Panc1 (cell line): ENCODE results near the gene HRCT1.

Experiments used
- POLR2AphosphoS5 ChIP-seq: IDR thresholded peaks from 2 replicates; pipeline ENCODE4 v1.6.1; 2012; ENCODE audit warnings: mild to moderate bottlenecking, low read depth, low read length, moderate library complexity
- TF ChIP-seq, protein P1 (sequence below): fragments of 450-650 bp; IDR thresholded peaks from 2 replicates; pipeline ENCODE4 v1.5.1; 2017; ENCODE audit warnings: mild to moderate bottlenecking
- TF ChIP-seq, protein P2 (sequence below), 2 experiments: IDR thresholded peaks; 2 replicates each; pipeline ENCODE4 v1.6.1; 2011 to 2012; ENCODE audit warnings: low read depth in 2 of 2, control low read depth in 1 of 2, low read length in 1 of 2, mild to moderate bottlenecking in 1 of 2, moderate library complexity in 1 of 2; ENCODE audit not compliant: insufficient read depth in 1 of 2

DNA sequence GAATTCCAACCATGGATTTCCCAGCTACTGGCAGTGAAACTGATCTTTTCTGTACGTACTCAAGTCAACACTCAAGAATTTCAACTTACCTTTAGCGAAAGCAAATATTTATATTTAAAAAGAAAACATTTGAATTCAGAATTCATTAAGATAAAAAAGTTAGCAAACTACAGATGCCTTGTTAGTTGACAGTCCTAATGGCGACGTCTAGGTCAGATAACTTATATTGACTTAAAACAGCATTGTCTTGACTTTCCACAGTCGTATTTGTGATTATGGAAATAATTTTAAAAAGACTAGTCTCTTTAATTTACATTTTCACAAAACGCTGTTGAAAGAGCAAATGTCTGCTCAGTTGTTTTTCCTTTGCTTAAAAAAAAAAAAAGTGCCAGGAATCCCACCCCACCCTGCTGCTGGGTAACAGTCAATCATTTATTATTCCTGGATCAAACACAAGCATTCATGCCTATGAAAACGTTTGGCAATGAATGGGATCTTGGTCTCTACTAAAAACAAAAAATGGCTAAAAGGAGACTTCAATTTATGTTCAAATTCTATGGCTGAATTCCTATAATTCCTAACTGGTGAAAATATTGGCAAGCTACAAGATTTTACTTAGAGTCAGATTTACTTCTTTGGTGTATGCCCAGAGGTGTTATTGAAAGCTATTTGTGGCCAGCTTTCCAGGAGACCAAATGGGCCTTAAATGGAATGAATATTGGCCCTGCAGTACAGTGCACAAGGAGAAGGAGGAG is 29.9 kb downstream of the HRCT1 start:
- TF ChIP-seq, protein P1, sequence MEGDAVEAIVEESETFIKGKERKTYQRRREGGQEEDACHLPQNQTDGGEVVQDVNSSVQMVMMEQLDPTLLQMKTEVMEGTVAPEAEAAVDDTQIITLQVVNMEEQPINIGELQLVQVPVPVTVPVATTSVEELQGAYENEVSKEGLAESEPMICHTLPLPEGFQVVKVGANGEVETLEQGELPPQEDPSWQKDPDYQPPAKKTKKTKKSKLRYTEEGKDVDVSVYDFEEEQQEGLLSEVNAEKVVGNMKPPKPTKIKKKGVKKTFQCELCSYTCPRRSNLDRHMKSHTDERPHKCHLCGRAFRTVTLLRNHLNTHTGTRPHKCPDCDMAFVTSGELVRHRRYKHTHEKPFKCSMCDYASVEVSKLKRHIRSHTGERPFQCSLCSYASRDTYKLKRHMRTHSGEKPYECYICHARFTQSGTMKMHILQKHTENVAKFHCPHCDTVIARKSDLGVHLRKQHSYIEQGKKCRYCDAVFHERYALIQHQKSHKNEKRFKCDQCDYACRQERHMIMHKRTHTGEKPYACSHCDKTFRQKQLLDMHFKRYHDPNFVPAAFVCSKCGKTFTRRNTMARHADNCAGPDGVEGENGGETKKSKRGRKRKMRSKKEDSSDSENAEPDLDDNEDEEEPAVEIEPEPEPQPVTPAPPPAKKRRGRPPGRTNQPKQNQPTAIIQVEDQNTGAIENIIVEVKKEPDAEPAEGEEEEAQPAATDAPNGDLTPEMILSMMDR, result no peak
- no peak for TF ChIP-seq POLR2AphosphoS5
- TF ChIP-seq, protein P2, sequence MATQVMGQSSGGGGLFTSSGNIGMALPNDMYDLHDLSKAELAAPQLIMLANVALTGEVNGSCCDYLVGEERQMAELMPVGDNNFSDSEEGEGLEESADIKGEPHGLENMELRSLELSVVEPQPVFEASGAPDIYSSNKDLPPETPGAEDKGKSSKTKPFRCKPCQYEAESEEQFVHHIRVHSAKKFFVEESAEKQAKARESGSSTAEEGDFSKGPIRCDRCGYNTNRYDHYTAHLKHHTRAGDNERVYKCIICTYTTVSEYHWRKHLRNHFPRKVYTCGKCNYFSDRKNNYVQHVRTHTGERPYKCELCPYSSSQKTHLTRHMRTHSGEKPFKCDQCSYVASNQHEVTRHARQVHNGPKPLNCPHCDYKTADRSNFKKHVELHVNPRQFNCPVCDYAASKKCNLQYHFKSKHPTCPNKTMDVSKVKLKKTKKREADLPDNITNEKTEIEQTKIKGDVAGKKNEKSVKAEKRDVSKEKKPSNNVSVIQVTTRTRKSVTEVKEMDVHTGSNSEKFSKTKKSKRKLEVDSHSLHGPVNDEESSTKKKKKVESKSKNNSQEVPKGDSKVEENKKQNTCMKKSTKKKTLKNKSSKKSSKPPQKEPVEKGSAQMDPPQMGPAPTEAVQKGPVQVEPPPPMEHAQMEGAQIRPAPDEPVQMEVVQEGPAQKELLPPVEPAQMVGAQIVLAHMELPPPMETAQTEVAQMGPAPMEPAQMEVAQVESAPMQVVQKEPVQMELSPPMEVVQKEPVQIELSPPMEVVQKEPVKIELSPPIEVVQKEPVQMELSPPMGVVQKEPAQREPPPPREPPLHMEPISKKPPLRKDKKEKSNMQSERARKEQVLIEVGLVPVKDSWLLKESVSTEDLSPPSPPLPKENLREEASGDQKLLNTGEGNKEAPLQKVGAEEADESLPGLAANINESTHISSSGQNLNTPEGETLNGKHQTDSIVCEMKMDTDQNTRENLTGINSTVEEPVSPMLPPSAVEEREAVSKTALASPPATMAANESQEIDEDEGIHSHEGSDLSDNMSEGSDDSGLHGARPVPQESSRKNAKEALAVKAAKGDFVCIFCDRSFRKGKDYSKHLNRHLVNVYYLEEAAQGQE (IDR thresholded peaks at IDR 0.05; ENCODE audit: insufficient read depth in 1 of 2, low read depth in 2 of 2, low read length in 1 of 2), result no peak
